Loucy (cell line): ENCODE measurements around the gene INVS.

ENCODE experiments used
- H2AFZ ChIP-seq: fragments of 200-600 bp; sonication (generic); 2 replicates; pipeline ENCODE4 v1.6.0; 2016; ENCODE audit warnings: antibody characterized with exemption, mild to moderate bottlenecking, low read length, moderate library complexity
- H3F3A ChIP-seq: fragments of 200-600 bp; 2 replicates; pipeline ENCODE4 v1.6.0; 2016; ENCODE audit warnings: antibody characterized with exemption, low read depth, mild to moderate bottlenecking
- H3K27me3 ChIP-seq: fragments of 200-600 bp; sonication (generic); 2 replicates; pipeline ENCODE4 v1.6.1; 2014; ENCODE audit warnings: low read length, mild to moderate bottlenecking; ENCODE audit not compliant: insufficient read depth, poor library complexity, severe bottlenecking
- H3K36me3 ChIP-seq: fragments of 200-600 bp; sonication (generic); 2 replicates; pipeline ENCODE4 v1.6.1; 2016; ENCODE audit warnings: low read length; ENCODE audit not compliant: insufficient read depth
- H3K4me1 ChIP-seq: fragments of 200-600 bp; sonication (generic); 2 replicates; pipeline ENCODE4 v1.5.1; 2014; ENCODE audit warnings: low read length, mild to moderate bottlenecking; ENCODE audit not compliant: insufficient read depth, poor library complexity, severe bottlenecking
- H3K4me2 ChIP-seq: fragments of 200-600 bp; sonication (generic); 2 replicates; pipeline ENCODE4 v1.6.0; 2014; ENCODE audit warnings: antibody characterized with exemption, low read length, low read depth, mild to moderate bottlenecking; ENCODE audit not compliant: poor library complexity, severe bottlenecking
- H3K4me3 ChIP-seq: fragments of 200-600 bp; sonication (generic); 2 replicates; pipeline ENCODE4 v1.5.1; 2014; ENCODE audit warnings: low read length, mild to moderate bottlenecking, mixed read lengths; ENCODE audit not compliant: poor library complexity, severe bottlenecking
- H3K79me2 ChIP-seq: fragments of 200-600 bp; sonication (generic); 2 replicates; pipeline ENCODE4 v1.6.1; 2014; ENCODE audit warnings: low read length; ENCODE audit not compliant: insufficient read depth
- H3K9ac ChIP-seq: fragments of 200-600 bp; sonication (generic); 2 replicates; pipeline ENCODE4 v1.6.0; 2014; ENCODE audit warnings: mild to moderate bottlenecking, low read depth, low read length, moderate library complexity; ENCODE audit not compliant: poor library complexity, severe bottlenecking
- H3K9me2 ChIP-seq: fragments of 200-600 bp; sonication (generic); replicated peaks from 2 replicates; pipeline ENCODE4 v1.6.1; 2016; ENCODE audit warnings: low read depth, low read length, mixed read lengths
- H3K9me3 ChIP-seq: fragments of 200-600 bp; sonication (generic); 2 replicates; pipeline ENCODE4 v1.6.1; 2014; ENCODE audit warnings: mild to moderate bottlenecking, antibody characterized with exemption, low read length, low read depth; ENCODE audit not compliant: insufficient read depth
- H4K20me1 ChIP-seq: fragments of 200-600 bp; sonication (generic); 2 replicates; pipeline ENCODE4 v1.6.0; 2014; ENCODE audit warnings: antibody characterized with exemption, low read length, mild to moderate bottlenecking; ENCODE audit not compliant: insufficient read depth, poor library complexity, severe bottlenecking
- EZH2phosphoT487 ChIP-seq: fragments of 200-600 bp; IDR thresholded peaks from 2 replicates; pipeline ENCODE4 v1.6.1; 2018; ENCODE audit warnings: antibody characterized with exemption, mild to moderate bottlenecking, moderate library complexity, borderline replicate concordance
- TF ChIP-seq, protein P1 (sequence below): fragments of 200-600 bp; sonication (generic); conservative IDR thresholded peaks from 2 replicates; pipeline ENCODE4 v1.5.1; 2014; ENCODE audit warnings: mild to moderate bottlenecking, antibody characterized with exemption, low read length

INVS gene

DNA sequence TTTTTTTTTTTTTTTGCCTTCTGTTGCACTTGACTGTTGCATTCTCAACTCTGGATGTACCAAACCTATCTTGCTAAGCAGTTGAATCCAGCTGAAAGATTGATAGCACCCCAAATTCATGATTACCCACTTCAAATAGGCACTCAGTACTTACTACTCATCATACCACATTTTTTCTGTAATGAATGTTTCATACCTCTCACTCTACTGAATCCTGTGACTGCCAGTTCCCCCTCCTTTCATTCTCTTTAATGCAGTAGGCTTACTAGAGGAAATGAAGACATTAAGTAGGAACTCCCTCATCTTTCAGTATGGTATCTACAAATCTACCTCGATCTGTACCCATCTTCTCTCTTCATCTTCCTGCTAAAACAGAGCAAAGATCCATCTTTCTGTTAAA, 6.8 kb downstream of the INVS start:
- Histone ChIP-seq H3K9me3 (no peaks in the 10 kb centered on the region), H3K4me2 (peak overlapping the region; percentile 41), H3F3A (no peaks in the 10 kb centered on the region), H3K9me2 (no peaks in the 10 kb centered on the region), H3K9ac (no peak overlapping the region), H3K4me1 (peaks cover 24% of the 10 kb centered on the region), H3K27me3 (no peaks in the 10 kb centered on the region), H3K36me3 (0 out of 2 replicates have a peak, but pooled peaks cover 4% of the 10 kb centered on the region), H4K20me1 (no peaks in the 10 kb centered on the region), H2AFZ (no peak overlapping the region), H3K79me2 (peaks cover 6% of the 10 kb centered on the region; the same call in 1 of the 2 replicates), H3K4me3 (no peak overlapping the region)
- TF ChIP-seq, protein P1, sequence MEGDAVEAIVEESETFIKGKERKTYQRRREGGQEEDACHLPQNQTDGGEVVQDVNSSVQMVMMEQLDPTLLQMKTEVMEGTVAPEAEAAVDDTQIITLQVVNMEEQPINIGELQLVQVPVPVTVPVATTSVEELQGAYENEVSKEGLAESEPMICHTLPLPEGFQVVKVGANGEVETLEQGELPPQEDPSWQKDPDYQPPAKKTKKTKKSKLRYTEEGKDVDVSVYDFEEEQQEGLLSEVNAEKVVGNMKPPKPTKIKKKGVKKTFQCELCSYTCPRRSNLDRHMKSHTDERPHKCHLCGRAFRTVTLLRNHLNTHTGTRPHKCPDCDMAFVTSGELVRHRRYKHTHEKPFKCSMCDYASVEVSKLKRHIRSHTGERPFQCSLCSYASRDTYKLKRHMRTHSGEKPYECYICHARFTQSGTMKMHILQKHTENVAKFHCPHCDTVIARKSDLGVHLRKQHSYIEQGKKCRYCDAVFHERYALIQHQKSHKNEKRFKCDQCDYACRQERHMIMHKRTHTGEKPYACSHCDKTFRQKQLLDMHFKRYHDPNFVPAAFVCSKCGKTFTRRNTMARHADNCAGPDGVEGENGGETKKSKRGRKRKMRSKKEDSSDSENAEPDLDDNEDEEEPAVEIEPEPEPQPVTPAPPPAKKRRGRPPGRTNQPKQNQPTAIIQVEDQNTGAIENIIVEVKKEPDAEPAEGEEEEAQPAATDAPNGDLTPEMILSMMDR: no peak
- TF ChIP-seq EZH2phosphoT487: no peak

DNA sequence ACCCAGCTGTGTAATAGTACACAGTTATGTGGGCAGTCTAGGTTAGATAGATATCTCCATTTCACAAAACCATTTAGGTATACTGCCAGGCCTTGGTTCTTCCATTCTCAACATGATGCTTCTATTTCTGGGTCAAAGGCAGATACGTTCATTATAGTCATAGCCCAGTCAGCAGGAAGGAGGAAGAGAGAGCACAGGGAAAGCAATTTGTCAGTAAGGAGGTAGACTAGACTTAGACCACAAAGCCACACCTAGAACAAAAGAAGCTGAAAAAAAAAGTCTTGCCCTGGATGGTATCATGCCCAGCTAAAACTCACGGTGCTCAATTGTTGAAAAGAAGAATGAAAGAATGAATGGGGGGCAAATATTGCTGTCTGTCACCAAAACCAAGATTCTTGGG, 7.6 kb downstream of the INVS start:
- TF ChIP-seq, protein P1: no peak
- TF ChIP-seq EZH2phosphoT487: no peak
- H3K9me2 ChIP-seq: no peaks in the 10 kb centered on the region
- peaks cover 32% of the 10 kb centered on the region for H3K4me1 ChIP-seq
- H2AFZ ChIP-seq: no peak overlapping the region
- no peaks in the 10 kb centered on the region for H3F3A ChIP-seq
- H3K4me3 ChIP-seq: peak overlapping the region; percentile 3
- H4K20me1 ChIP-seq: no peaks in the 10 kb centered on the region
- no peak overlapping the region for H3K9ac ChIP-seq
- H3K36me3 ChIP-seq: 0 out of 2 replicates have a peak, but pooled peaks cover 4% of the 10 kb centered on the region
- H3K4me2 ChIP-seq: peak overlapping the region; percentile 41
- H3K79me2 ChIP-seq: no peaks in the 10 kb centered on the region
- no peaks in the 10 kb centered on the region for H3K9me3 ChIP-seq
- no peaks in the 10 kb centered on the region for H3K27me3 ChIP-seq

DNA sequence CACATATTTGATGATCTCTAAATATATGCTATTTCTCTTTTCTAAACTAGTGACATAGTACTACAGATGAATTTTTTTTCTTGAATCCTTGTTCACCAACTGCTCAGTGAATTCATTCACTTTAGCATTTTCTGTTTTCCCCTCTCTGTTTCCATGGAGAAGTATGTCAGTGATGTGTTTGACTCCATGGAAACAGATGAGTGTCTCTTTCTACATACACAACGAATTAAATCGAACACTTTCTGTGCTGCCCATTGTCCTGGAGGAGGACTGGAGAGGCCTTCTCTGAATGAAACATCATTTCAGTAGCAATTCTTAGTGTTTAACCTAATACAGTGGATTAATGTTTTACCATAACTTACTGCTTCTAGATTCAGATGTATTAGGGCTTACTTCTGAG, 9.5 kb downstream of the INVS start:
- Histone ChIP-seq H3K79me2 (no peaks in the 10 kb centered on the region), H3K4me3 (no peak overlapping the region), H3K27me3 (no peaks in the 10 kb centered on the region), H3K4me1 (peaks cover 36% of the 10 kb centered on the region), H2AFZ (no peak overlapping the region), H3K9me3 (no peaks in the 10 kb centered on the region), H3K4me2 (peak overlapping the region; percentile 25), H4K20me1 (no peaks in the 10 kb centered on the region), H3K9ac (no peak overlapping the region), H3K36me3 (0 out of 2 replicates have a peak, but pooled peaks cover 4% of the 10 kb centered on the region), H3F3A (no peaks in the 10 kb centered on the region), H3K9me2 (no peaks in the 10 kb centered on the region)
- TF ChIP-seq, protein P1: no peak
- TF ChIP-seq EZH2phosphoT487: no peak
